ENCODE measurements around the gene PLD1.

Gene PLD1

GRCh38 chr3:171741377-171741776, 68.9 kb downstream of the PLD1 start:
- Histone ChIP-seq H3K9me2 (replicated peaks; ENCODE audit: control insufficient read depth, low read length) (no peaks in the 10 kb centered on the region), H3K9me3 (ENCODE audit: control insufficient read depth, insufficient read depth, low read length) (no peaks in the 10 kb centered on the region), H3K27ac (ENCODE audit: low read depth, low read length) (no peak overlapping the region), H3K4me1 (ENCODE audit: control insufficient read depth, low read length) (no peaks in the 10 kb centered on the region), H3K27me3 (ENCODE audit: control insufficient read depth, low read length) (no peaks in the 10 kb centered on the region), H3K4me2 (ENCODE audit: low read length) (no peak overlapping the region), H3K79me2 (ENCODE audit: control insufficient read depth, low read length) (no peaks in the 10 kb centered on the region), H4K20me1 (ENCODE audit: control insufficient read depth, insufficient read depth, low read depth, low read length) (no peaks in the 10 kb centered on the region), H3F3A (ENCODE audit: control insufficient read depth, insufficient read depth) (no peaks in the 10 kb centered on the region), H3K4me3 (ENCODE audit: low read length) (no peak overlapping the region), H3K36me3 (ENCODE audit: control insufficient read depth, low read length) (no peaks in the 10 kb centered on the region)
- TF ChIP-seq CTCF (IDR thresholded peaks at IDR 0.05; ENCODE audit: low read depth, low read length, poor library complexity, severe bottlenecking) (no peak), EZH2phosphoT487 (IDR thresholded peaks at IDR 0.05; ENCODE audit: borderline replicate concordance, low read length) (no peak)

- Histone ChIP-seq H3K36me3 (ENCODE audit: control insufficient read depth, low read length) (no peaks in the 10 kb centered on the region), H3F3A (ENCODE audit: control insufficient read depth, insufficient read depth) (no peaks in the 10 kb centered on the region), H3K4me3 (ENCODE audit: low read length) (no peak overlapping the region), H4K20me1 (ENCODE audit: control insufficient read depth, insufficient read depth, low read depth, low read length) (no peaks in the 10 kb centered on the region), H3K9me2 (replicated peaks; ENCODE audit: control insufficient read depth, low read length) (no peaks in the 10 kb centered on the region), H3K79me2 (ENCODE audit: control insufficient read depth, low read length) (no peaks in the 10 kb centered on the region), H3K4me1 (ENCODE audit: control insufficient read depth, low read length) (no peaks in the 10 kb centered on the region), H3K4me2 (ENCODE audit: low read length) (no peak overlapping the region), H3K27ac (ENCODE audit: low read depth, low read length) (no peak overlapping the region), H3K9me3 (ENCODE audit: control insufficient read depth, insufficient read depth, low read length) (no peaks in the 10 kb centered on the region), H3K27me3 (ENCODE audit: control insufficient read depth, low read length) (no peaks in the 10 kb centered on the region)
- TF ChIP-seq CTCF (IDR thresholded peaks at IDR 0.05; ENCODE audit: low read depth, low read length, poor library complexity, severe bottlenecking) = no peak
Observed at GRCh38 chr3:171736556-171736955, 73.7 kb downstream of the PLD1 start.

- Histone ChIP-seq H3K4me3 (ENCODE audit: low read length) (no peak overlapping the region), H3K9me3 (ENCODE audit: control insufficient read depth, insufficient read depth, low read length) (no peaks in the 10 kb centered on the region), H3K4me1 (ENCODE audit: control insufficient read depth, low read length) (no peaks in the 10 kb centered on the region), H4K20me1 (ENCODE audit: control insufficient read depth, insufficient read depth, low read depth, low read length) (no peaks in the 10 kb centered on the region), H3K4me2 (ENCODE audit: low read length) (no peak overlapping the region), H3K36me3 (ENCODE audit: control insufficient read depth, low read length) (no peaks in the 10 kb centered on the region), H3K27ac (ENCODE audit: low read depth, low read length) (no peak overlapping the region), H3K27me3 (ENCODE audit: control insufficient read depth, low read length) (no peaks in the 10 kb centered on the region), H3F3A (ENCODE audit: control insufficient read depth, insufficient read depth) (no peaks in the 10 kb centered on the region), H3K79me2 (ENCODE audit: control insufficient read depth, low read length) (no peaks in the 10 kb centered on the region), H3K9me2 (replicated peaks; ENCODE audit: control insufficient read depth, low read length) (no peaks in the 10 kb centered on the region)
- TF ChIP-seq EZH2phosphoT487 (IDR thresholded peaks at IDR 0.05; ENCODE audit: borderline replicate concordance, low read length) (no peak), CTCF (IDR thresholded peaks at IDR 0.05; ENCODE audit: low read depth, low read length, poor library complexity, severe bottlenecking) (no peak)
Observed at GRCh38 chr3:171733561-171733960, 76.7 kb downstream of the PLD1 start.

- Histone ChIP-seq H3F3A (ENCODE audit: control insufficient read depth, insufficient read depth) (no peaks in the 10 kb centered on the region), H3K9me3 (ENCODE audit: control insufficient read depth, insufficient read depth, low read length) (no peaks in the 10 kb centered on the region), H3K4me2 (ENCODE audit: low read length) (no peak overlapping the region), H3K36me3 (ENCODE audit: control insufficient read depth, low read length) (no peaks in the 10 kb centered on the region), H3K4me1 (ENCODE audit: control insufficient read depth, low read length) (no peaks in the 10 kb centered on the region), H3K27ac (ENCODE audit: low read depth, low read length) (no peak overlapping the region), H3K27me3 (ENCODE audit: control insufficient read depth, low read length) (no peaks in the 10 kb centered on the region), H3K79me2 (ENCODE audit: control insufficient read depth, low read length) (no peaks in the 10 kb centered on the region), H3K9me2 (replicated peaks; ENCODE audit: control insufficient read depth, low read length) (no peaks in the 10 kb centered on the region), H3K4me3 (ENCODE audit: low read length) (no peak overlapping the region), H4K20me1 (ENCODE audit: control insufficient read depth, insufficient read depth, low read depth, low read length) (no peaks in the 10 kb centered on the region)
- TF ChIP-seq EZH2phosphoT487 (IDR thresholded peaks at IDR 0.05; ENCODE audit: borderline replicate concordance, low read length) = no peak
- TF ChIP-seq CTCF (IDR thresholded peaks at IDR 0.05; ENCODE audit: low read depth, low read length, poor library complexity, severe bottlenecking) = no peak
Observed at GRCh38 chr3:171732756-171733155, 77.5 kb downstream of the PLD1 start.
